Spinal cord (tissue), 4 donors: Measurements from ENCODE around the gene MYBPH. TPM values are rescaled to one million over a fixed set of nuclear protein-coding genes. Genes with fewer than 3 reads are reported as not detected.

Source experiments
- polyA plus RNA-seq, 2 donors: library from polyadenylated mRNA; unstranded; fragments of 120-200 nt; gene quantifications; one replicate each; pipeline ENCODE4 v1.2.1, GENCODE V29; 2013; ENCODE audit not compliant: insufficient read length in 2 of 2
- total RNA-seq, 2 donors: library from RNA; depleted of rRNA in 1 of 2; stranded (reverse); fragments of 120-200 nt in 1 of 2; fragments of >200 nt in 1 of 2; gene quantifications; one replicate each; pipeline versions ENCODE4 v1.2.3 to v1.2.4, GENCODE V29; 2013 to 2014

MYBPH gene
- total and polyA plus RNA-seq, 4 donors = 0.06 to 0.35 (median 0.24) TPM; not detected in 1

Other genes starting within 250 kb of the MYBPH start
- gene KLHL12, start 248.6 kb downstream of the MYBPH start, total RNA-seq = 10 to 100 TPM; 32.9 to 38.8 TPM
- gene KLHL12, start 248.6 kb downstream of the MYBPH start, polyA plus RNA-seq = 10 to 100 TPM; 32.3 to 35.8 TPM
- 100 to 1,000 TPM in 1 of 2 donors, 10 to 100 TPM in 1; 84.1 to 114 TPM for gene ADIPOR1, start 217.5 kb downstream of the MYBPH start, total RNA-seq
- gene ADIPOR1, start 217.5 kb downstream of the MYBPH start, polyA plus RNA-seq = 10 to 100 TPM; 74.8 to 83.9 TPM
- gene CYB5R1, start 208.6 kb downstream of the MYBPH start, total RNA-seq = 10 to 100 TPM; 41.6 to 59.6 TPM
- gene CYB5R1, start 208.6 kb downstream of the MYBPH start, polyA plus RNA-seq = 10 to 100 TPM; 42.1 to 49.1 TPM
- 10 to 100 TPM; 76.6 to 85.3 TPM for gene TMEM183A, start 168.5 kb downstream of the MYBPH start, total RNA-seq
- gene TMEM183A, start 168.5 kb downstream of the MYBPH start, polyA plus RNA-seq = 10 to 100 TPM; 76.6 to 90.5 TPM
- 10 to 100 TPM; 11.5 to 18.9 TPM for gene PPFIA4, start 149.3 kb downstream of the MYBPH start, total RNA-seq
- gene PPFIA4, start 149.3 kb downstream of the MYBPH start, polyA plus RNA-seq = 10 to 100 TPM; 39.4 to 51.0 TPM
- gene MYOG, start 89.8 kb downstream of the MYBPH start, total RNA-seq = under 1 TPM in 1 of 2 donors, not detected in 1; 0.11 TPM
- under 1 TPM; 0.29 to 0.69 TPM for gene MYOG, start 89.8 kb downstream of the MYBPH start, polyA plus RNA-seq
- gene ADORA1, start 48.1 kb downstream of the MYBPH start, total RNA-seq = 10 to 100 TPM in 1 of 2 donors, 1 to 10 TPM in 1; 3.1 to 11.7 TPM
- gene ADORA1, start 48.1 kb downstream of the MYBPH start, polyA plus RNA-seq = 10 to 100 TPM; 28.8 to 29.7 TPM
- gene CHI3L1, start 10.9 kb upstream of the MYBPH start, total RNA-seq = 10 to 100 TPM in 1 of 2 donors, 1 to 10 TPM in 1; 1.1 to 14.2 TPM
- gene CHI3L1, start 10.9 kb upstream of the MYBPH start, polyA plus RNA-seq = 1 to 10 TPM; 1.7 to 2.0 TPM
- under 1 TPM; 0.55 to 0.79 TPM for gene CHIT1, start 53.8 kb upstream of the MYBPH start, total RNA-seq
- gene CHIT1, start 53.8 kb upstream of the MYBPH start, polyA plus RNA-seq = 1 to 10 TPM in 1 of 2 donors, under 1 TPM in 1; 0.69 to 3.3 TPM
- gene BTG2, start 129.7 kb upstream of the MYBPH start, total RNA-seq = 10 to 100 TPM; 37.1 to 39.1 TPM
- gene BTG2, start 129.7 kb upstream of the MYBPH start, polyA plus RNA-seq = 10 to 100 TPM; 28.4 to 39.5 TPM
- 100 to 1,000 TPM in 1 of 2 donors, 10 to 100 TPM in 1; 93.3 to 140 TPM for gene FMOD, start 175.3 kb upstream of the MYBPH start, total RNA-seq
- gene FMOD, start 175.3 kb upstream of the MYBPH start, polyA plus RNA-seq = 10 to 100 TPM; 21.8 to 70.1 TPM